Activated CD8-positive, alpha-beta memory T cell treated with anti-CD3 and anti-CD28 coated beads, Interleukin-2, amount 50 U/mL, for 1 hour (primary cell): ENCODE measurements around the gene MUC5B.

ENCODE experiments used
- DNase-seq: peaks from one replicate; pipeline ENCODE4 v3.0.0-alpha.2; 2020; ENCODE audit errors: extremely low read depth

MUC5B gene

DNA sequence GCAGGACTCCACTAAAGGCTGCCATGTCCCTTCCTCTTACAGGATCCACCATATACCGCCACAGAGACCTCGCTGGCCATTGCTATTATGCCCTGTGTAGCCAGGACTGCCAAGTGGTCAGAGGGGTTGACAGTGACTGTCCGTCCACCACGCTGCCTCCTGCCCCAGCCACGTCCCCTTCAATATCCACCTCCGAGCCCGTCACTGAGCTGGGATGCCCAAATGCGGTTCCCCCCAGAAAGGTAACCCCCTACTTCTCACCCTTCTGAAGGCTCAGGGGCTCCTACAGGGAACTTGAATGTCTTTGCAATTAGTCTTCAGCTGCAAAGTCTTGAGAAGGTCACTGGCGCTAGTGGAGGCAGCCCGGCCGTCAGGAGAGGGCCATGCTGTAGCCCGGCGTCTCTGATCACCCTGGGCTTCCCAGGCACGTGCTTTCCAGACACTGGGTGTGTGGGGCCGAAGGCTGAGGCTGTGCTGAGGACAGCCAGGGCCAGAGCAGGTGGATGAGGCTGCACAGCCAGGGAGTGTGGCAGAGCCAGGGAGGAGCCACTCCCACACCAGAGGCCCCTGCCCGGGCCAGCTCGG lies 30.0 kb upstream of the MUC5B start:
- DNase-seq: no peak

DNA sequence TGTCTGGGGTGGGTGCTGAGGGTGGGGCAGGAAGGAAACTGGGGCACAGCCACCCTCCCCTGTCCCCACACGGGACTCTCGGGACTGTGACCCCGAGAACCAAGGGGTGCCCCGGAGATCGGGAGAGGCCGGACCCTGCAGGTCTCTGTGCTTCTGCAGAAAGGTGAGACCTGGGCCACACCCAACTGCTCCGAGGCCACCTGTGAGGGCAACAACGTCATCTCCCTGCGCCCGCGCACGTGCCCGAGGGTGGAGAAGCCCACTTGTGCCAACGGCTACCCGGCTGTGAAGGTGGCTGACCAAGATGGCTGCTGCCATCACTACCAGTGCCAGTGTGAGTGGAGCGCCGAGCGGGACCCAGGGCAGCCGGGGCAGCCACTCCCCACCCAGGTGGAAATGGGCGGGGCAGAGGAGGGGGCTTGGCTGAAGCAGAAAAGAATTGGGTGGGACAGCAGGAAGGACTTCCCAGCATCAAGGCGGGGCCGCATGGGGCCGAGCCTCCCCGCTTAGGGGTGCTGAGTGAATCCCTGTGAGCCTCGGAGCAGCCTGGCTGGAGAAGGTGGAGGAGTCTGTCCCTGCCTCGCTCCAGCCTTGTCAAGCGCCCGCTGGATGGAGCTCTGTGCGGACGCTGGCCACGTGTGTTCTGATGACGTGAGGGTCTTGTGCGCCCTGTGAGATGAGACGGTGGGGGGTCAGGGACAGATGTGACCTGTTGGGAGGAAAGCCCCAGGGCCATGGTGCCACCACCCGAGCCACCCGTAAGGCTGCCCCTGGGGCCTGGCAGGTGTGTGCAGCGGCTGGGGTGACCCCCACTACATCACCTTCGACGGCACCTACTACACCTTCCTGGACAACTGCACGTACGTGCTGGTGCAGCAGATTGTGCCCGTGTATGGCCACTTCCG lies 29.3 kb upstream of the MUC5B start:
- no peak for DNase-seq

DNA sequence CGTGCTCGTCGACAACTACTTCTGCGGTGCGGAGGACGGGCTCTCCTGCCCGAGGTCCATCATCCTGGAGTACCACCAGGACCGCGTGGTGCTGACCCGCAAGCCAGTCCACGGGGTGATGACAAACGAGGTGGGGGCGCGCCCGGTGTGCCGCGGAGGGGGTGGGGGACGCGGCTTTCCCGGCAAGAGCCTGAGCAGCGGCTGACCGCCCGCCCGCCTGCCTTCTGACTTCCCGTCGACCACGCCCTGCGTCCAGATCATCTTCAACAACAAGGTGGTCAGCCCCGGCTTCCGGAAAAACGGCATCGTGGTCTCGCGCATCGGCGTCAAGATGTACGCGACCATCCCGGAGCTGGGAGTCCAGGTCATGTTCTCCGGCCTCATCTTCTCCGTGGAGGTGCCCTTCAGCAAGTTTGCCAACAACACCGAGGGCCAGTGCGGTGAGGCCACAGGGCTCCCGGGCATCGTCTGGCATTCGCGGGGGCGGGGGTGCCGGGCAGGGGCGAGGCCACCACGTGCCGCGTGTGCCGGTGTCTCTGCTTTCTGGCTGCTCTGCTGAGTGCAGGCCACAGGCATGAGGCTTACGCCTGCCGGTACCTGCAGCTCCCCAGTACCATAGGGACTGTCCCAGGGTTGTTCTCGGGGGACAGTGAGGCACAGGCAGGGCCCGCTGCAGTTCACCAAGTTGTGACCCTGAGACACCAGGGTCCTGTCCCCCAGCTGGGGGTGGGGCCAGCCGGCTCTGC lies 28.5 kb upstream of the MUC5B start:
- DNase-seq: no peak

DNA sequence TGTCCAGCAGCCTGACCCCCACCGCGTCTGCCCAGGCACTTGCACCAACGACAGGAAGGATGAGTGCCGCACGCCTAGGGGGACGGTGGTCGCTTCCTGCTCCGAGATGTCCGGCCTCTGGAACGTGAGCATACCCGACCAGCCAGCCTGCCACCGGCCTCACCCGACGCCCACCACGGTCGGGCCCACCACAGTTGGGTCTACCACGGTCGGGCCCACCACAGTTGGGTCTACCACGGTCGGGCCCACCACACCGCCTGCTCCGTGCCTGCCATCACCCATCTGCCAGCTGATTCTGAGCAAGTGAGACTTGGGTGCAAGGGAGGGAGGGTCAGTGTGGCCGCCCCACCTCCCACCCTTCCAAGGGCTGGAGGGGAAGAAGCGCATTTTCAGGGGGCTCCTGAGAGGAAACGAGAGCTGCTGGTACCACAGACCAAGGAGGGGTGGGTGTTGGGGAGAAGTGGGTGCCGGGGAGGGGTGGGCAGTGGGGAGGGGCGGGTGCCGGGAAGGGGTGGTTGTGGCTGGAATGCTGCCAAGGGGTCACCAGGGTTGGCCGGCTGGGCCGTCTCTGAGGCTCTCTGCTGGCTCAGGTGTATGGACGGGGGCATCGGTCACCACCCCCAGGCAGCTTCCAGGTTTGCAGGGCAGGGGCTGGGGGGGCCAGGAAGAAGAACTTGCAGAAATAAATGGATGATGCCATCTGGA lies 27.7 kb upstream of the MUC5B start:
- DNase-seq: no peak

DNA sequence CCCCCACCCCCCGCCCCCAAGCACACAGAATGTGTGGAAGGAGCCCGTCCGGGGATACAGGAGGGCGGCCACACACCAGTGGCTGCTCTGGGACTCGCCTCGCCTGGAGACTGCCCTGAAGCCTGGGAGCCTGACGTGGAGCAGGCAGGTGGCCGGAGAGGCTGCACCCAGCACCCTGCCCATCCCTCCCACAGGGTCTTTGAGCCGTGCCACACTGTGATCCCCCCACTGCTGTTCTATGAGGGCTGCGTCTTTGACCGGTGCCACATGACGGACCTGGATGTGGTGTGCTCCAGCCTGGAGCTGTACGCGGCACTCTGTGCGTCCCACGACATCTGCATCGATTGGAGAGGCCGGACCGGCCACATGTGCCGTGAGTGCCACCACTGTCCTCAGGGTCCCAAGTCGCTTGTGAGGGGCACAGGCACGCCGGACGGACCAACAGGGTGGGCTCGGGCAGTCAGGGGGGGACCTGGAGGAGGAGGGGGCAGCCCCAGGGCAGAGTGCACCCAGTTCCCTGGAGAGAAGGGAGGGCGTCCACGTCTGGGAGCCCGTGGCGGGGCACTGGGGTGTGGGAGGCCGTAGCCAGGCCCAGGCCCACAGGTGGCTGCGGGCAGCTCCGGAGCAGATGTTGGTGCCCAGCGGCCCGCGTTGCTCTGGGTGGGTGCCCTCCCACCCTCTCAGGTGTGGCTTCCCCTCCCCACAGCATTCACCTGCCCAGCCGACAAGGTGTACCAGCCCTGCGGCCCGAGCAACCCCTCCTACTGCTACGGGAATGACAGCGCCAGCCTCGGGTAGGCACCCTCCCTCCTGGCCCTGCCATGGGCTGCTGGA lies 27.0 kb upstream of the MUC5B start:
- no peak for DNase-seq

DNA sequence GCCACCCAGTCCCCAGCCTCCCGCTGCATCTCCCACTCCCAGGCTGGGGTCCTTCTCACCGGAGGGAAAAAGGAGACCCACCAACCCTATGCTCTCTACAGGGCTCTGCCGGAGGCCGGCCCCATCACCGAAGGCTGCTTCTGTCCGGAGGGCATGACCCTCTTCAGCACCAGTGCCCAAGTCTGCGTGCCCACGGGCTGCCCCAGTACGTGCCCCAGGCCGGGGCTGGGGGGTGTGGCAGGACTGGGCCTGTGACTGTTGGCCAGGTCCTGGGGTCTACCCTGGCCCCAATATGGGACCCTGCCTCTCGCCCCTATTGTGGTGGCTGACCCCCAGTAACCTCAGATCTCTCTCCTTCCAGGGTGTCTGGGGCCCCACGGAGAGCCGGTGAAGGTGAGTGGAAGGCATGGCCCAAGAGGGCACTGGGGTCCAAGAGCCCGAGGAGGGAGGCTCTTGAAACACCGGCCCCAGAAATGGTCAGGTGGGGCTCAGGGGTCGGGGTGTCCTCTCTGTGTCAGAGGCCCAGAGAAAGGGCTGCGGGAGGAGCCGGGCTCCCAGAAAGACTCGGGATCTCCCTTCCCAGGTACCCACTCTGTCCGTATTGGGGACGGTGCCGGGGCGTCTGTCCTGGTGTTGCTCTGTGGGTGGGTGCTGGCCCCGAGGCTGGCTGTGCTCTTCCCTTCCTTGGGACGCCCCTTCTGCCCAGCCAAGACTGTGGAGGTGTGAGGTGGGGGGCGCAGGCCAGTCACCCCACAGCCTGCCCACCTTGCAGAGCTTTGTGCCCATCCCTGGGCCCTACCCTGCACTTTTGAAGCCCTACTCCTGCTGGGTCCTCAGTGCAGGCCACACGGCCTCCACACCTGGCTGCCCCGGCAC lies 26.1 kb upstream of the MUC5B start:
- DNase-seq: no peak

DNA sequence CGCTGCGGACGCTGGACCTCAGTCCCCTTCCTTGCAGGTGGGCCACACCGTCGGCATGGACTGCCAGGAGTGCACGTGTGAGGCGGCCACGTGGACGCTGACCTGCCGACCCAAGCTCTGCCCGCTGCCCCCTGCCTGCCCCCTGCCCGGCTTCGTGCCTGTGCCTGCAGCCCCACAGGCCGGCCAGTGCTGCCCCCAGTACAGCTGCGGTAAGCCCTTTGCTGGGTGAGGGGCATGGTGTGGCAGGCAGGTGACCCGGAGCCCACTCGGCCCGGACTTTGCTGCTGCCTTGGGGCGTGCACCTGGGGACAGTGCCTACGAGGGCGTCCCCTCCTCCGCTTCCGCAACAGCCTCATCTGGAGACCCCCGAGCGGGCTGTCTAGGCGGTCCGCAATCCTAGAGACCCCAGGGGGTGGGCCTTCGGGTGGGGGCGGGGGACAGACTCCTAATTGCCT lies 25.4 kb upstream of the MUC5B start:
- DNase-seq: no peak

DNA sequence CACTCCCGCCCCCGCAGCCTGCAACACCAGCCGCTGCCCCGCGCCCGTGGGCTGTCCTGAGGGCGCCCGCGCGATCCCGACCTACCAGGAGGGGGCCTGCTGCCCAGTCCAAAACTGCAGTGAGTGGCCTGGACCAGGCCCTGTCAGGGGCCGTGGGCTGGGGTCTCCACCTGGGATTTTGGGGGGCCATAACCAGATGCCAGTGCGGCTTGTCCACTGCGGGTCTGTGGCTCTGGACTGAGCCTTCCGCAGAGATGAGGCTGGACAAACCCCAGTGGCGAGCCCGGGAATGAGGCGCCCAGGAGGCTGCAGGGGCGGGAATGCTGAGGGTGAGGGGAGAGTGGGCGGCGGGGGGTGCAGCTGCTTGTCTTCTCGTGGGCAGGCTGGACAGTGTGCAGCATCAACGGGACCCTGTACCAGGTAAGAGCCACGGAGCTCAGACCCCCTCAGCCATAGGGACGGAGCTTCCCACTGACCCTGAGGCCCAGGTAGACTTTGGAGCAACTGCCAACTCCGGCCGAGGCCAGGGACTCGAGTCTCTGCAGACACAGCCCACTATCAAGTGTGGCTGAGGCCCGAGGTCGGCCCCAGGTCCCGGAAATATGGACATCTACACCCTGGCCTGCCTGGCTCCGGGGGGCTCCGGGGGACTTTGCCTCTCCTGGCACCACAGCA lies 24.8 kb upstream of the MUC5B start:
- DNase-seq: no peak

DNA sequence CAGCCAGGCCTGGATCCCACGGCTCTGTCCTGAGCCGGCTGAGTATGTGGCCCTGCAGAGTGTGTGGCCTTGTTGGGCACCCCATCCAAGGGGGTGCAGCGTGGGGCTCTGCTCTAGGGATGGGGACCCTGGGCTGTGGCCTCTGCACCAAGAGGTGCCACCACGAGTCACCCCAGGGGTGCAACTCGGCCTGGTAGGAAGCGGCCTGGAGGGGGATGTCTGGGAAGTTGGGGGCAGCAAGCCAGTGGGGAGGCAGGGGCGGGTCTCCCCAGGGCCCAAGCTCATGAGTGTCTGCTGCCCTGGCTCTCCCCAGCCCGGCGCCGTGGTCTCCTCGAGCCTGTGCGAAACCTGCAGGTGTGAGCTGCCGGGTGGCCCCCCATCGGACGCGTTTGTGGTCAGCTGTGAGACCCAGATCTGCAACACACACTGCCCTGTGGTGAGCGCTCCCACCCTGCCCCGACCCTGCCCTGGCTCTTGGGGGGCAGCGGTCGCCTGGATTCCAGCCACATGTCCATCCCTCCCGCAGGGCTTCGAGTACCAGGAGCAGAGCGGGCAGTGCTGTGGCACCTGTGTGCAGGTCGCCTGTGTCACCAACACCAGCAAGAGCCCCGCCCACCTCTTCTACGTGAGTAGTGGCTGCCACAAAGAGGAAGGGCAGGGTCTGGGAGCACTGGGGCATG lies 24.2 kb upstream of the MUC5B start:
- no peak for DNase-seq

DNA sequence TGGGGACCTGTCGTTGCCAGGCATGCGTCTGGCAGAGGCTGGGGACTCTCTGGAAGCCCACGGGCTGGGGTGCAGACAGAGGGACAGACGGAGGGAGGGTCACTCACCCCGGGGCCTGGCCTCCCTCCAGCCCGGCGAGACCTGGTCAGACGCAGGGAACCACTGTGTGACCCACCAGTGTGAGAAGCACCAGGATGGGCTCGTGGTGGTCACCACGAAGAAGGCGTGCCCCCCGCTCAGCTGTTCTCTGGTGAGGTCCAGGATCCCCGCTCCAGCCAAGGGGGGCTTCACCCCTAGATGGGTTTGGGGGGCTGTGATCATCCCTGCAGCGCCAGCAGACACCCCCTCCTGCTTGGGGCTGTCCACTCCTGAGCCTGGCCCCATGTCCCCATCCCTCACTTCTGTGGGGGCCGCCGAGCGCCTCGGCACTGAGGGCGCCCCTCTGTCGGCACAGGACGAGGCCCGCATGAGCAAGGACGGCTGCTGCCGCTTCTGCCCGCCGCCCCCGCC lies 23.6 kb upstream of the MUC5B start:
- DNase-seq: no peak

DNA sequence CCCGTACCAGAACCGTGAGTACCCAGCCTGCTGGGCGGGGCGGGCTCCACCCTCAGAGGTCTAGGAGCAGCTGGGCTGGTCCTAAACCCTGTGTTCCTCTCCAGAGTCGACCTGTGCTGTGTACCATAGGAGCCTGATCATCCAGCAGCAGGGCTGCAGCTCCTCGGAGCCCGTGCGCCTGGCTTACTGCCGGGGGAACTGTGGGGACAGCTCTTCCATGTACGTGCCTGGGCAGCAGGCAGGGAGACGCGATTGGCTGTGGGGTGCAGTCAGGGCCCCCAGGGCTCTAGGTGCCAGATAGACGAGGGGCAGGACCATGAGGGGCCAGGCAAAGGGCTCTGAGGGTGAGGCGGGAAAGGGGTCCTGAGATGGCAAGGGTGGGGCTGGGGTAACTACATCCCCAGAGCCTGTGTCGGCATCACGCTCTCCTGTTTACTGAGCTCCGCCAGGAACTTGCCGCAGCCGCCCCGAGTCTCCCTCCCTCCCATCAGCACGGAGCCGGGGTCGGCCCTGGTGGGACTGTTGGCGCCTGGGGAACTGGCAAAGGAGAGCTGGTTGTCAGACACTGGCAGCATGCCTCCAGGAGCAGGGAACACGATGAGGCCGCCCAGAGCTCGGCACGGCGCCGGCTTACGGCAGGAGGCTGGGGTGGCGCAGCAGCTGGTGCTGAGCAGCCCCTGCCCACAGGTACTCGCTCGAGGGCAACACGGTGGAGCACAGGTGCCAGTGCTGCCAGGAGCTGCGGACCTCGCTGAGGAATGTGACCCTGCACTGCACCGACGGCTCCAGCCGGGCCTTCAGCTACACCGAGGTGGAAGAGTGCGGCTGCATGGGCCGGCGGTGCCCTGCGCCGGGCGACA lies 22.9 kb upstream of the MUC5B start:
- DNase-seq: no peak

DNA sequence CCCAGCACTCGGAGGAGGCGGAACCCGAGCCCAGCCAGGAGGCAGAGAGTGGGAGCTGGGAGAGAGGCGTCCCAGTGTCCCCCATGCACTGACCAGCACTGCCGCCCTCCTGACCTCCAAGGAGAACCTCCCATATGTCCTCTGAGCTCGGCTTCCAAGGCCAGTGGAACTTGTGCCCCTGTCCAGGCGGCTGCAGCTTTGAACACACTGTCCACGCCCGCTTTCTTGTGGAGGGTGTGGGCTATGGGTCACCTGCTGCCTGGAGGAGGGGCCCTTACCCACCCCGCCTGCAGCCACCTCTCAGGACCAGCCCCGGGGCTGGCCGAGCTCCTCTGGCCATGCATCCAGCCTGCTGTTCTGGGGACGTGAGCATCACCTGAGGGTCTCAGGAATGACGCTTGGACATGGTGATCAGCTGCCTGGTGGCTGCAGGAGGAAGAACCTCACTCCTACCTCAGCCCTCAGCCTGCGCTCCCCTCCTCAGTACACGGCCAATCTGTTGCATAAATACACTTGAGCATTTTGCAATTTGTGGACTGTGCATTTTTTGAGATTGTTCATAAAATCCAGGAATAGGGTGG lies 22.2 kb upstream of the MUC5B start:
- DNase-seq: no peak

DNA sequence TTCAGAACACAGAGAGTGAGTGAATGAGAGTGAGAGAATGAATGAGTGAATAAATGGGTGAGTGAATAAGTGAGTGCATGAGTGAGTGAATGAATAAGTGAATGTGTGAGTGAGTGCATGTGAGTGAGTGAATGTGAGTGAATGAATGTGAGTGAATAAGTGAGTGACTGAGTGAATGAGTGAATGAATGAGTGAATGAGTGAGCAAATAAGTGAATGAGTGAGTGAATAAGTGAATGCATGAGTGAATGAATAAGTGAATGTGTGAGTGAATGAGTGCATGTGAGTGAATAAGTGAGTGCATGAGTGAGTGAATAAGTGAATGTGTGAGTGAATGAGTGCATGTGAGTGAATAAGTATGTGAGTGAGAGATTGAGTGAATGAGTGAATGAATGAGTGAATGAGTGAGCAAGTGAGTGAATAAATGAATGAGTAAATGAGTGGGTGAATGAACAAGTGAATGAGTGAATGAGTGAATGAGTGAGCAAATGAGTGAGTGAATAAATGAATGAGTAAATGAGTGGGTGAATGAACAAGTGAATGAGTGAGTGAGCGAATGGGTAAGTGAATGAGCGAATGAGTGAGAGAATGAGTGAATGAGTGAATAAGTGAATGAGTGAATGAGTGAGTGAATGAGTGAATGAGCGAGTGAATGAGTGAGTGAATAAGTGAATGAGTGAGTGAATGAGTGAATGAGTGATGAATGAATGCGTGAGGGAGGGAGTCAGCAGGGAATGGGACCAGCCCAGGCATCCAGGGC lies 21.3 kb upstream of the MUC5B start:
- DNase-seq: no peak

DNA sequence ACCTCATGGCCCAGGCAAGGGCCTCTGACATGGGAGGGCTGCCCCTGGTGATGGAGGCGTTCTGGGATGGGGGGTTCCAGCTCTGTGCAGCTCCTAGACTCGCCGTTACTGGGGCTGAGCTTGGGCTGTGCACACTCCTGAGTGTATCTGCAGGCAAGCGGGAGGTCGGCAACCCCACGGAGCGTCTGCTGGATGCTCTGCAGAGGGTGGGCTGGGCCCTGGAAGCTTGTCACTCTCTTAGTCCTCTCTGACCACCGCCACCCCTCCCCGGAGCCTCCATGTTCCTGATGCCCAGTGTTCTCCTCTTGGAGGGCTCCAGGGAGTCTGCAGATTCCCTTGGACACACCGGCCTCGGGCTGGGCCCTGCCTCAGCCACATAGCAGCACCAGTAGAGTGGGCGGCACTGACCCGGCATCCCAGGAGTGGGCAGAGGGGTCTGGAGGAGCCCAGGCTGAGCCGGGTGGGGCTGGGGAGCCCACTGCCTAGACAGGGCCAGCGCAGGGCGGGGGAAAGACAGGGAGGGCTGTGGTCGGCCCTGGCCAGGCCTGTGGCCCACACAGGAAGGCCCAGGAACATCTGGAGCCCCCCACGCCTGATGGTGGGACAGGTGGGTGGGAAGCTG lies 20.6 kb upstream of the MUC5B start:
- DNase-seq: no peak

DNA sequence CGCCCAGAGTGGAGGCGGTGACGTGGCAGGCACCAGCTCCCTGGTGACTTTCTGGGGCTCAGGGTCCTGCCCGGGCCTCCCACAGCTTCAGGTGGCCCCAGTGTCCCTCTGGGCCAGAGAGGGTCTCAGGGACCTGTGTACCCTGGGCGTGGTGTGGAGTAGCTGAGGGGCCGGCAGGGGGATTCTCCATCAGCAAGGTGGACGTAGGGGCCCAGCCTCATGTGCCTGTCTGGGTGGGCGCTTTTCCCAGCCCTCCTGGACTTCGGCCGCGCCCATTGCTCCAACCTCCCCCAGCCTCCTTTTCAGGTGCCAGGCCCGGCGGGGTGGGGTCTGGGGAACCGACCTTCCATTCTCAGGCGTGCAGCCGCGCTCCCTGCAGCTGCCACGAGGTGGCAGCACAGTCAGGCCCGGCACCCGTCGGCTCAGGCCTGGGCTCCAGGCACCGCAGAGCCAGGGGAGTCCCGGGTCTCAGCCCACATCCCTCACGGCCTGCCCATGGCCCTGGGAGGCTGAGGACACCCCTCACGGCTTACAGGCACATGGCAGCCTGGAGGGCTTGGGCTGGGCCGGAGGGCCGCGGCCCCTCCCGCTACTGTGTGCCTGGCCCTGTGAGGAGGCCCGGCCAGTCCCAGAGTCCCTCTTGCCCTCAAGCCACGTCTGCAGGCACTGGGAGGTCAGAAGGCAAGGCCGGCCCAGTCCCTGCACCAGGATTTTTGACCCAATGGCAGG lies 19.9 kb upstream of the MUC5B start:
- no peak for DNase-seq
